ENCODE measurements around the gene PPM1H.

DNA sequence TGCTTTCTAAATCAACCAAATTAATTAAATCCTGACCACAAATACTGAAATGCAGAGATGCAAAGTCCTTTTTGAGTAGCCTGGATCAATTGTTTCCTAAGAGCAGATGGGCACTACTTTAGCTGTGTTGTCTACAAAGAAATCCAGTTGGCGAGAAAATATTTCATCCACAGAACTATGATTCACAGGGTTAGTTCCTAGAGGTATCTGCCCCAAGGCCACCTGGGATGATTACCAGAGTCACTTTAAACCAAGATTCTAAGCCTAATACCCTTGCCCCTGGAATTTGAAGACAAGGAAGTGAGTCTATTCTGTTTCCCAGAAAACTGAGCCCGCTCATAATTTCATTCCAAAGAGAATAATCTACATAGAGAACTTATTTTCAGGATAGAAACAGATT is 198.4 kb downstream of the PPM1H start:
- TF ChIP-seq CTCF (IDR thresholded peaks at IDR 0.05) (no peak), EMX1 (CRISPR knock-in tag; IDR thresholded peaks at IDR 0.05) (no peak), NFYB (CRISPR knock-in tag; conservative IDR thresholded peaks at IDR 0.05; ENCODE audit: low read depth) (no peak), NR1H2 (CRISPR knock-in tag; IDR thresholded peaks at IDR 0.05) (no peak)

Measured in WTC11 (cell line).